GM12892 (cell line): Measurements from ENCODE around the gene MFAP5. TPM values are rescaled to one million over a fixed set of nuclear protein-coding genes. Genes with fewer than 3 reads are reported as not detected.

Source experiments
- DNase-seq: peaks from one replicate; pipeline ENCODE4 v3.0.0; 2011; ENCODE audit not compliant: insufficient read length
- FAIRE-seq: peaks from 2 replicates; lab custom pipeline; 2011; peaks lifted over from hg19 to GRCh38; lab: Jason Lieb, UNC
- POLR2A ChIP-seq: IDR thresholded peaks from 2 replicates; pipeline ENCODE4 v1.6.1; 2011; ENCODE audit warnings: low read depth, low read length, control low read depth
- POLR2AphosphoS5 ChIP-seq: IDR thresholded peaks from 2 replicates; pipeline ENCODE4 v1.6.1; 2011; ENCODE audit warnings: low read depth, low read length, control low read depth
- TAF1 ChIP-seq: IDR thresholded peaks from 2 replicates; pipeline ENCODE4 v1.6.1; 2011; ENCODE audit warnings: low read depth, mild to moderate bottlenecking, control low read depth, low read length, borderline replicate concordance
- polyA plus RNA-seq: library from polyadenylated mRNA; unstranded; fragments of >200 nt; gene quantifications from one replicate; pipeline ENCODE4 v1.2.1, GENCODE V29; 2012; ENCODE audit warnings: missing spikeins, inconsistent platforms; ENCODE audit not compliant: missing spikeins

The MFAP5 gene, protein sequence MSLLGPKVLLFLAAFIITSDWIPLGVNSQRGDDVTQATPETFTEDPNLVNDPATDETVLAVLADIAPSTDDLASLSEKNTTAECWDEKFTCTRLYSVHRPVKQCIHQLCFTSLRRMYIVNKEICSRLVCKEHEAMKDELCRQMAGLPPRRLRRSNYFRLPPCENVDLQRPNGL
- 0.66 TPM for polyA plus RNA-seq

DNA sequence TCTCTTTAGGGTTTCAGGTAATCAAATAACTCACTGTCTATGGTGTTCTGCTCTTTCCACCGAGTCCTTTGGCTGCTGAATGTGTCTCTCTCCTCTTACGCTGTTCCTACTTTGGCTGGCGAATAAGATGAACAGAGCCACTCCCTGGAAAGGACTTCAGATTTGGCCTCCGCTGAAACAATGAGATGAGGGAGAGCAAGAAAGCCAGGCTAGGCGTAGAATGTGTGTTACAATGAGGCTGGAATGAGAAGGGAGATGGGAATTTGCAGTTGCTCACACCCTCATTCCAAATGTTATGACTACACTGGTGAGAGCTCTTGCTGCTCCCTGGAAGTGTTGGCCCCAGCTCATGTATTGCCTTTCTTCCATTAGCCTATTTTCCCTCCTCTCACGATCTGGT lies at the start of gene MFAP5:
Gene MFAP5 (minus strand): TSS at position 234 of the 400 bp plus-strand sequence. CDS start 722 bp downstream, outside the sequence.
- DNase-seq (no peak), FAIRE-seq (no peak)
- TF ChIP-seq TAF1: no peak
- no peak for TF ChIP-seq POLR2A
- TF ChIP-seq POLR2AphosphoS5: no peak

DNA sequence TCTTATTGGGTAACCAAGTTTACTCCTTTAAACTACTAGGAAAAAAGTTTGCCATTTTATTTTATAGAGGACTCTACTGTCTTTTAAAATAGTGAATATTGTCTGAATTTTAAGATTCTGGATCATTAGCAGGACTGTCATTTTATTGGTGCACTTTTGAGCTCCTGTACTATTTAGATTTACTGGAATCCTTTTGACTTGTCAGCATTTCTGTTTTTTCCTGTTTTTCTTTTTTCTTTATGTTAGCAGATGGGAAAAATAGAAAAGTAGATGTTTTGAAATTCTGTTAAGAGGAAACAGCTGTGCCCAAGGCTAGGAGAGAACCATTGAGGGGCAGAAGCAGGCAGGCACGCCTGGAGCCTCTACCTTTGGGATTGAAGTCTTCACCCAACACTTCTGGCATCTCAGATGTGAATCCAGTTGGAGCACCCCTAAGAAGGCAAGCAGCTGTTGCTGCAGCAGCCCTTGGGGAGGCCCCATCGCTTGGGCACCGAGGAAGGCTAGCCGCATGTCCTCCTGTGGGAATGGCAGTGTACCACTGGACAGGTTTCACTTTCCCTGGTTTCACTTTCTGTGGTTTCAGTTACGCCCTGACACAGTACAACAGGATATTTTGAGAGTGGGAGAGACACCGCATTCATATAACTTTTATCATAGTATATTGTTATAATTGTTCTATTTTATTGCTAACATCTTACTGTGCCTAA lies 46.7 kb upstream of the MFAP5 start:
- DNase-seq (no peak), FAIRE-seq (no peak)
- TF ChIP-seq POLR2AphosphoS5: no peak
- no peak for TF ChIP-seq POLR2A
- TF ChIP-seq TAF1: no peak

DNA sequence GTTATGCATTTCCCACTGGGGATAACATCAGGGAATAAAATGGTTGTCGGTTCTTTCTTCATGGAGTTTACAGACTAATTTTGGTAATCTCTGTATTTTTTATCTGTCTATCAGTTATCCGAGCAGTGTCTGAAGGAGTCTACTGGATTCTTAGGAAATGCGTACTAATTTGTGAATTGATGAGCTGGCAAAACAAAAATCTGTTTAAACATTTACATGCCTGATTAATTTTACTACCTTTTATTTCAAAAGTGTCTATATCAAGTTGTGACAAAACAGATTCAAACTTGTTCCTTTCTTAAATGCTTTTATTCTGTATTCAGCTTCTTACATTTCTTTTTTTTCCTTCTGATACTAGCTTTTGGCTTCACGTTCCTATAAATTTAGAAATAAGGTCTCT lies 39.5 kb upstream of the MFAP5 start:
- TF ChIP-seq POLR2AphosphoS5 (no peak), POLR2A (no peak), TAF1 (no peak)
- no peak for FAIRE-seq
- DNase-seq: no peak

DNA sequence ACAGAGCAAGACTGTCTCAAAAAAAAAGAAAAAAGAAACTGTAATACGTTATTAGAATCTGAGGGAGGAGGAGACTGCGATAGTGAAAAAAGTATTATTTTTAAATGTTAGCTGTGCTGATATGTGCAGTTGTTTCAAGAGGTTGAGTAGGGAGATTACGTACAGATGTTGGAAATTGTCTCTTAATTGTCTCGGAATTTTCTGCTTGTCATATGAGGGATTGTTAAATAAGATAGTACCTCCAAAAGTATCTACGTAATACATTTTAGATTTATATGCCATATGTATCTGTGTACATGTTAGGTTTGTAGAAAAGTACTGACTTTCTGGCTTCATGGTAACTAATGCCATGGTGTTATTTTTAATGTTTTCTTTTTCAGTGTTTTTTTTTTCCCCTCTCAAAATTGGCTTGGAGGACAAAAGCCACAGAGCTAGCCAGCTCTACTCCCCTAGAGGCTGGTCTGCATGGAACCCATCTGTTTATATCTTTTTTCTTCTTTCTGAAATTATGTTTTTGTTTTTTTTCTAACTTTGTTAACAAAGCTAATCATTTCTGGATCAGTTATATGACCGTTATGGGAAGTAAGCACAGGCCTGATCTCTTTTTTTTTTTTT lies 38.5 kb upstream of the MFAP5 start:
- no peak for TF ChIP-seq TAF1
- no peak for TF ChIP-seq POLR2AphosphoS5
- no peak for TF ChIP-seq POLR2A
- no peak for FAIRE-seq

DNA sequence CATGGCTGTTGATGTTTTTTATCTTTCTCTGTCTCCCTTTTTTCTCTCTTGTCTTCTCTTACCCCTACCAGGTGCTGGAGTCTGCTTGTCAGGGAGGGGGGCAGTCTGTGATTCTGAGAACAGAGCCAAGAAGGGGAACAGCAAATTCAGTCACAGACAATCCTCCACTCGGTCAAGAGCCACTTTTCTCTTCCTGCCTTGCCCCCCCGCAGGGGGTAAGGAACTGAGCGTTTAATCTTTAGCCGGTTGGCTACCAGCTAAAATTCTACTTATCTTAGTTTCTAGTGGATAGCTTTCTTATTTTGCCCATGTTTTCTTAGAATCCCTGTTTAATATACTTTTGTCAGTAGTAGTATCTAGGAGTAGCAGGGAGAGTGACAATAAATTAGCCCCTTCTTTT lies 37.1 kb upstream of the MFAP5 start:
- DNase-seq: no peak
- FAIRE-seq: no peak
- TF ChIP-seq TAF1 (no peak), POLR2AphosphoS5 (no peak)

More for the DNA sequence above, 38.5 kb upstream of the MFAP5 start:
- no peak for DNase-seq

DNA sequence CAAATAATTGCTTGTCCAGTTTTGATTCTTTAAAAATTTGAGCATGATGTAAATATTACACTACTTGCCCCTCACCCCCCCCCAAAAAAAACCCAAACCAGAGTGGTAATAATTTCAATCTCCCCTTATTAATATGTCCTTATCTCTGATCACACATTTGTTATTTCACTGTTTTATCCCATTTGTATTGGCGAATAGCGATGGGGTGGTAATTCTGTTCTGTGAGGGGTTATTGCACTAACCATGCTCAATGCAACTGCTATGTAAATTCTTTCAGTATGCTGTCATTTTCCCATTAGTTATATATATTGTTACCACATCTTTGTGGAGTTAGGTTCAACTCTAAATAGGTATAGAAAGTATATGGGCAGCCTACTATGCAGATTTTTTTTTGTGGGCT lies 36.3 kb upstream of the MFAP5 start:
- no peak for FAIRE-seq
- TF ChIP-seq POLR2AphosphoS5 (no peak), TAF1 (no peak), POLR2A (no peak)
- DNase-seq: no peak

DNA sequence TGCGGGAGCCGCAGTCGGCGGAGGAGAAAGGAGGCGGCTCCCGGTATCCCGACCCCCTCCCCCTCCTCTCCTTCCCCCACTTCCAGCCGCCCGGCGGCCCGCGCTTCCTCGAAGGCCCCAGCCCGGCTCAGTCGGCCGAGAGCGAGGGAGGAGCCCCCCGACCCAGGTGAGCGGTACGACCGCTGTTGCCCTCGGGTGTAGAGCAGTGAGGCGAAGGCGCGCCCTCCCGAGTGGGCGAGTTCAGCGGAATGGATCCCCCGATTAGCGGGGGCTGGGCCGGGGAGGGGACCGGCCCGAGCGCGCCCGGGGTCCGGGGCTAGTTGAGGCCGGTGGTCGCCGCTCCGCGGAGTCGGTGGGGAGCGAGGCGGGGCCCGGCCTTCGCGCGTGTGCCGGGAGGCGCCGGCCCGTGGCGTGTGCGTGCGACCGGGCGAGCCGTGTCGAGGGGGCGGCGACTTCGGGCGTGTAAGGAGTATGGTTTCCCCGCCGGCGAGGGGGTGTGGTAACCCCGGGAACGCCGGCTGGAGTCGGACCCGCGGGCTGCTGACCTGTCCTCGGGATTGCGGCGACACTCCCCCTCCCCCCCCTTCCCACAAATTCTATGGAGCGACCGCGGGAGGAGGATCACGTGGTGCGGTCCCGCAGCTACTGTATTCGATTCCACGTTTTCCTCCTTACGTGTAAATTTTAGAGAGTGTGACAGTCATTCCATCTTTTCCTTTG lies 35.7 kb upstream of the MFAP5 start:
- no peak for FAIRE-seq
- DNase-seq: peak; percentile 41
- TF ChIP-seq POLR2A: no peak
- 0 out of 2 replicates have a peak, but pooled peaks have one; percentile 12 for TF ChIP-seq POLR2AphosphoS5
- no peak for TF ChIP-seq TAF1

DNA sequence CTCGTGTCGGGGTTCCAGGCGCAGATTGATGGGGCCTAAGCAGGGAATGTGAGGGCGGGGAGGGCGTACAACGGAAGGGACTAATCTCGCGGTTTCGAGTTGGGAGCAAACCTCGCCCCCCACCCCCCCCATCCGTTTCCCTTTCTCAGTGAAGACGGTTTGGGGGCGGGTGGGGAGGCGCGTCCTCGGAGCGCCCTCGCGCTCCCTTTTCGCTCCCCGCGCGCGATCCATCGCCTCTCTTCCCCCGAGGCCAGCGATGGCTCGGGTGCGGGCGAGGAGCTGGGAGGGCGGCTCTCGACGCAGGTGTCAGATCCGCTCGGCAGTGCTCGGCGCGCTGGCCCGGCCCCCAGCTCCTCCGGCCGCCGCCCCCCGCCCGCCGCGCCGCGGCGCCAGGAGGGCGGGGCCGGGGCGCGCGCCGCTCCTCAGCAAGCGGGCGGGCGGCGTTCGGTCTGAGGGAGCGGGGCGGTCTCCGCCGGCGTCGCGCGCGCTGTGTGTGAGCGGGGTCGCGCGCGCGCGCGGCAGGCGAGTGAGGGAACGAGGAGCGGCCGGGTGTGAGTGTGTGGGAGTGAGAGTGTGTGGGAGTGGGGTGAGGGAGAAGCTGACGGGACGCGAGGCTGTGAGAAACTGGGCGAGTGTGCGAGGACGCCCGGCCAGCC lies 35.0 kb upstream of the MFAP5 start, which contains the start of gene RIMKLB:
Gene RIMKLB (plus strand): TSS at position 516 of the 656 bp plus-strand sequence. CDS start 15,876 bp downstream, outside the sequence.
- DNase-seq: peak; percentile 74
- FAIRE-seq: peak; percentile 96
- TF ChIP-seq POLR2A (peak; percentile 75; the same call in 1 of the 2 replicates), TAF1 (peak; percentile 18; the same call in 1 of the 2 replicates), POLR2AphosphoS5 (peak; percentile 66)

DNA sequence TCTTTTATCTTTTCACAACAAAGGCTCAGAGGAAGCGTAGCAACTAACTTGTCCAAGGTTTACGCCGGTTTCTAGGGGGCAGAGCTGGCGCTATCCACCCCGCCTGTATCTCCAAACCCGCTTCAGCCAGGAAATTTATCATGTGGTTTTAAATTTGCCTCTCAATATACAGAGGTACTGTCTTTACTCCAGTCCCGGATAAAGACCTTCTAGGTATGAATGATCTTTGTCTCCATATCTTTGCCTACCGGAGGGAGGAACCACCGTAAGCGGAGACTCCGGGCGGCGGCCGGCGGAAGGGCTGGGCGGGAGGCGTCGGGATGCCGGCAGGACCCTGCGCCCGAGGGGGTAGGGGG lies 34.5 kb upstream of the MFAP5 start:
- DNase-seq (no peak), FAIRE-seq (peak; percentile 84)
- TF ChIP-seq POLR2A (no peak), POLR2AphosphoS5 (no peak), TAF1 (no peak)

DNA sequence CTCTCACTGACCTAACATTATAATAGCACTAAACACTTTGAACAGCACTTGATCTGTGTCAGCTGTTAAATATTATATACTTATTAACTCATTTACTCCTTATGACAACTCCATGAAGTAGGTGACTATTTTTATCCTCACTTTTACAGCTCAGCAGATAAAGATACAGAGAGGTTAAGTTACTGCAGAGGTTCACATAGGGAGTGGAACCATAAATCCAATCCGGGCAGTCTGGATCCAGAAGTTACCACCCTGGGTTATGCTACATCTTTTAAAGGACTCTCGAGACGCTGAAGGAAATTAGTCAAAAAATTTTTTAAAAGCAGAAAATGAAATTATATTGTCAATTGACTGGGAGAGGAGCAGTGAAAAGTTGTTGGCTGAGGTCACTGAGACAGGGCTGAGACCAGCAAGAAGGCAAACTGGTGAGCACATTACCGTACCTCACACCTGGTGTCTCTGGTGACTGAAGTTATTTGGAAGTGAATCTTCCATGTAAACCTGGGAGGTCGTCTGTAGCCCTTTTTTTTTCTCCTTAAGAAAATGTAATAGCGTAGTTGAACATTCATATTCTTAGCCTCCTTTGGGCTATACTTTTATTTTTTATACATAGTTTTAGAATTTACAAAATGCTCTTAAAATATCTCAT lies 33.9 kb upstream of the MFAP5 start:
- no peak for DNase-seq
- no peak for FAIRE-seq
- TF ChIP-seq TAF1 (no peak), POLR2AphosphoS5 (no peak), POLR2A (no peak)

DNA sequence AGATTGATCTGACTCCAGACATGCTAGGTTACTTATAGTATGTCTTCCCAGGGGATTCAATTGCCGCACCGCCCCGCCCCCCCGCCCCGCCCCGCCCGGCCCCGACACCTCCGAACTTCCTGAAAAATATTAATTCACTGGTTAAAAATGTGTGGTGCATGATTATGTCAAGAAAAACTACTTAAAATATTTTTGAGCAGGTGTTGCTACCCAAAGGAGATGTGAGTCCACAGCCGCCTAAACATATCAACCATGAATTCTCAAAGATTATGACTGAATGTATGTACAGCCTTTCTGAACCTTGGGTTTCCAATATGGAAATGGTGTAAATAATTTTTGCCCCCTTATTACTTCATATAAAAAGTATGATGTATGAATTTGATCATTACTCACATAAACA lies 32.5 kb upstream of the MFAP5 start:
- no peak for TF ChIP-seq TAF1
- DNase-seq (no peak), FAIRE-seq (no peak)
